ENCODE measurements around the gene KRTAP10-1.

- TF ChIP-seq CTCF (conservative IDR thresholded peaks at IDR 0.05; ENCODE audit: low read depth, low read length) = no peak
- no peak for TF ChIP-seq EZH2 (IDR thresholded peaks at IDR 0.05; ENCODE audit: borderline replicate concordance, low read depth, low read length, poor library complexity, severe bottlenecking)
Observed at GRCh38 chr21:44523567-44524413, 16.2 kb downstream of the KRTAP10-1 start.

All from A673 (cell line).